Mesothelial cell of epicardium (in vitro differentiated cells): Measurements from ENCODE around the gene ABCA7. TPM values are rescaled to one million over a fixed set of nuclear protein-coding genes. Genes with fewer than 3 reads are reported as not detected.

ENCODE experiments used
- DNase-seq, 2 experiments: peaks; one replicate each; pipeline ENCODE4 v3.0.0; 2021; ENCODE audit warnings: low spot score in 2 of 2; ENCODE audit not compliant: unreplicated experiment in 2 of 2
- H3K27ac Mint-ChIP-seq: 2 replicates; pipeline ENCODE4 v1.8.0; 2021; ENCODE audit warnings: mixed read lengths
- H3K27me3 Mint-ChIP-seq: 2 replicates; pipeline ENCODE4 v1.8.0; 2021; ENCODE audit warnings: low read depth, mixed read lengths
- H3K36me3 Mint-ChIP-seq: 2 replicates; pipeline ENCODE4 v1.8.0; 2021; ENCODE audit warnings: mixed read lengths
- H3K4me1 Mint-ChIP-seq: 2 replicates; pipeline ENCODE4 v1.8.0; 2021; ENCODE audit warnings: mixed read lengths
- H3K4me3 Mint-ChIP-seq: 2 replicates; pipeline ENCODE4 v1.8.0; 2021; ENCODE audit warnings: mild to moderate bottlenecking, moderate library complexity, mixed read lengths
- H3K9me3 Mint-ChIP-seq: 2 replicates; pipeline ENCODE4 v1.8.0; 2021; ENCODE audit warnings: mixed read lengths
- total RNA-seq: library from RNA; stranded (reverse); gene quantifications from 3 replicates; pipeline ENCODE4 v1.2.1, GENCODE V29; 2021
- TF ChIP-seq, protein P1 (sequence below): fragments of 200-600 bp; sonication (generic); IDR thresholded peaks from one replicate; pipeline ENCODE4 v1.5.0; 2021; ENCODE audit warnings: antibody characterized with exemption; ENCODE audit not compliant: unreplicated experiment

Gene ABCA7
- total RNA-seq, 1 donor from 2014 or later = 22.5 TPM

DNA sequence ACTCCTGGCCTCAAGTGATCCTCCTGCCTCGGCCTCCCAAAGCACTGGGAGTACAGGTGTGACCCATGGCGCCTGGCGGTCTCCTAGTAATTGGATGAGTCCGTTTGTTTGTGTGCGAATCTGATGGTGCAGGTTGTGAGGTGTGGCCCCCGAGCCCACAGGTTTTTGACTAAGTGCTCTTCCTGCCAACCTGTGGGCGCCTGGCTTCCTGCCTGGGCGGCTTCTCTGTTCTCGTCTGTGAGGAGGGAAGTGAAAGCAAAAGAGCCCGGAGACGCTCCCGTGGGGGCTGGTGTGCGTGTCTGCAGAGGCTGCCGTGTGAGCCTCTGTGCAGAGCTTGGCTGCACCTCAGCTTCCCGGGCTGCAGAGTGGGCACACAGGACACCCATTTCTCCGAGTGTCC lies 37.0 kb downstream of the ABCA7 start:
- TF ChIP-seq, protein P1, sequence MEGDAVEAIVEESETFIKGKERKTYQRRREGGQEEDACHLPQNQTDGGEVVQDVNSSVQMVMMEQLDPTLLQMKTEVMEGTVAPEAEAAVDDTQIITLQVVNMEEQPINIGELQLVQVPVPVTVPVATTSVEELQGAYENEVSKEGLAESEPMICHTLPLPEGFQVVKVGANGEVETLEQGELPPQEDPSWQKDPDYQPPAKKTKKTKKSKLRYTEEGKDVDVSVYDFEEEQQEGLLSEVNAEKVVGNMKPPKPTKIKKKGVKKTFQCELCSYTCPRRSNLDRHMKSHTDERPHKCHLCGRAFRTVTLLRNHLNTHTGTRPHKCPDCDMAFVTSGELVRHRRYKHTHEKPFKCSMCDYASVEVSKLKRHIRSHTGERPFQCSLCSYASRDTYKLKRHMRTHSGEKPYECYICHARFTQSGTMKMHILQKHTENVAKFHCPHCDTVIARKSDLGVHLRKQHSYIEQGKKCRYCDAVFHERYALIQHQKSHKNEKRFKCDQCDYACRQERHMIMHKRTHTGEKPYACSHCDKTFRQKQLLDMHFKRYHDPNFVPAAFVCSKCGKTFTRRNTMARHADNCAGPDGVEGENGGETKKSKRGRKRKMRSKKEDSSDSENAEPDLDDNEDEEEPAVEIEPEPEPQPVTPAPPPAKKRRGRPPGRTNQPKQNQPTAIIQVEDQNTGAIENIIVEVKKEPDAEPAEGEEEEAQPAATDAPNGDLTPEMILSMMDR = no peak
- no peak overlapping the region for H3K27ac Mint-ChIP-seq
- no peaks in the 10 kb centered on the region for H3K36me3 Mint-ChIP-seq
- peaks cover under 1% of the 10 kb centered on the region for H3K4me1 Mint-ChIP-seq
- H3K27me3 Mint-ChIP-seq = peaks cover 9% of the 10 kb centered on the region
- H3K9me3 Mint-ChIP-seq = no peaks in the 10 kb centered on the region
- no peak overlapping the region for H3K4me3 Mint-ChIP-seq
- no peak for DNase-seq

DNA sequence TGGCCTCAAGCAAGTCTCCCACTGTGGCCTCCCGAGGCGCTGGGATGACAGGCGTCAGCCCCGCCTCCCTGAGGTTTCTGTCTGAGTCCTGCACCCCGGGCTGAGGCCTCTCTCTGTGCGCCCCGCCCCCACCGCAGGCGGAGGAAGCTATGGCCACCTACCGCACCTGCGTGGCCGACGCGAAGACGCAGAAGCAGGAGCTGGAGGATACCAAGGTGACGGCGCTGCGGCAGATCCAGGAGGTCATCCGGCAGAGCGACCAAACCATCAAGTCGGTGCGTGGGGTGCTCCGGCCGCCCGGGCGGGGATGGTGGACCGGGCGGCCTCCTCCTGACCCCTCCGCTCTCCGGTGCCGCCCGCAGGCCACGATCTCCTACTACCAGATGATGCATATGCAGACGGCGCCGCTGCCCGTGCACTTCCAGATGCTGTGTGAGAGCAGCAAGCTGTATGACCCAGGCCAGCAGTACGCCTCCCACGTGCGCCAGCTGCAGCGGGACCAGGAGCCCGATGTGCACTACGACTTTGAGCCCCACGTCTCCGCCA lies 39.7 kb downstream of the ABCA7 start:
- TF ChIP-seq, protein P1 = no peak
- Mint-ChIP-seq H3K27ac (no peak overlapping the region), H3K4me1 (no peaks in the 10 kb centered on the region), H3K27me3 (no peaks in the 10 kb centered on the region), H3K4me3 (no peak overlapping the region), H3K9me3 (no peaks in the 10 kb centered on the region), H3K36me3 (no peaks in the 10 kb centered on the region)
- no peak for DNase-seq

DNA sequence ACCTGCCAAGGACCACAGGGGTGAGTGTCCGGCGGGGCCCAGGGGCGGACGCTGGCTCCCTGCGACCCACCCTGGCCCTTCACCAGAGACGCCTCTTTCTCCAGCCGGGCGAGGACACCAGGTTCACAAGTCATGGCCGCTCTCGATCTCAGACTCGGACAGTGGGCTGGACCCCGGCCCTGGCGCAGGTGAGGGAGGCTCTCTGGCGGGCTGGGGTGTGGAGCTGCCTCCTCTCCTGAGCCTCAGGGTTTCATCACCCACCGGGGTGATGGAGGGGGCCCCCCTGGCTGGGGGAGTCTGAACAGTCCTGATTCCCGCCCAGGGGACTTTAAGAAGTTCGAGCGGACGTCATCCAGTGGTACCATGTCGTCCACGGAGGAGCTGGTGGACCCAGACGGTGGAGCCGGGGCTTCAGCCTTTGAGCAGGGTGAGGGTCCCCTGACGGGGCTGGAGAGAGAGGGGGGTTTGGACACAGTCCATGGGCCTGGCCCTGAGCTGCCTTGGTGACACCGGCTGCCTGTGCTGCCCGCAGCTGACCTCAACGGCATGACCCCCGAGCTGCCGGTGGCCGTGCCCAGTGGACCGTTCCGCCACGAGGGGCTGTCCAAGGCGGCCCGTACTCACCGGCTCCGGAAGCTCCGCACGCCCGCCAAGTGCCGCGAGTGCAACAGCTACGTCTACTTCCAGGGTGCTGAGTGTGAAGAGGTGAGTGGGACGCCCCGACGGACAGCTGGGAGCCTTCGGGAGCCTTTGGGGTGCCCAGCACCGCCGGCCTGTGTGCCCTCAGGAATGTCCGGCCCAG lies 40.7 kb downstream of the ABCA7 start:
- peak overlapping the region; percentile 24 for H3K4me3 Mint-ChIP-seq

GRCh38 chr19:1081301-1082164 lies 41.6 kb downstream of the ABCA7 start:
- Mint-ChIP-seq H3K4me3 (peak overlapping the region; percentile 78), H3K27me3 (no peaks in the 10 kb centered on the region), H3K4me1 (no peaks in the 10 kb centered on the region), H3K36me3 (no peaks in the 10 kb centered on the region), H3K9me3 (no peaks in the 10 kb centered on the region), H3K27ac (peak overlapping the region; percentile 59)
- no peak for DNase-seq
- TF ChIP-seq, protein P1 = no peak

More for the DNA sequence above, 40.7 kb downstream of the ABCA7 start:
- no peaks in the 10 kb centered on the region for H3K27me3 Mint-ChIP-seq
- H3K4me1 Mint-ChIP-seq = no peaks in the 10 kb centered on the region
- TF ChIP-seq, protein P1 = no peak
- H3K27ac Mint-ChIP-seq = no peak overlapping the region
- H3K36me3 Mint-ChIP-seq = no peaks in the 10 kb centered on the region
- no peaks in the 10 kb centered on the region for H3K9me3 Mint-ChIP-seq
- no peak for DNase-seq

DNA sequence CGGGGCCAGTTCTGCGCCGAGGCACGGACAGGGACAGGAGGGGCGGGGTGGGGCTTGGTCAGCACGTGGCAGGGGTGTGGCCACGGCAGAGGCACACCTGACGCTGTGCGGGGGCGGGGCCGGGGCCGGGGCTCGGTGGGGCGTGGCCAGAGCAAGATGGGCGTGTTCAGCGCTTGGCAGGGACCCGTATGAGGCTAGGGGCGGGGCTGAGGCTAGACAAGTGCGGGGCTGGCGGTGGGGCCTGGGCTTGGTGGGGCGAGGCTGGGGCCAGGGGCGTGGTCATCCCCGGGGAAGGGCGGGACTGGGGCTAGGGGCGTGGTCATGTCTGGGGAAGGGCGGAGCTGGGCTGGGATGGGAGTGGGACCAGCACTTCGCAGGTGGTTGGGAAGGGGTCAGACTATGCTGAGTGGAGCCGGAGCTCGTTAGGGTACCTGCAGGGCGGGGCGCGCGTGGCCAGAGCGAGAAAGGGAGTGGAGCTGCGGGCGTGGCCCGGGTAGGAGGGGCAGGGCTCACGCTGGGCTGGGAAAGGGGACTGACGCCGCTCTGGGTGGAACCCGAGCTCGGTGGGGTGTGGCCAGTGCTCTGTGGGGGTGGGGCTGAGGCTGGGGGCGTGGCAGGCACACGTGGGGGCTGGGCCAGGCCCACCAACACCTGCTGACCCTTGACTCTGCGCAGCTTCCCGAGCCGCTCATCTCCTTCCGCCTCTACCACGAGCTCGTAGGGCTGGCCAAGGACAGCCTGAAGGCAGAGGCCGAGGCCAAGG lies 42.4 kb downstream of the ABCA7 start:
- no peaks in the 10 kb centered on the region for H3K4me1 Mint-ChIP-seq
- no peaks in the 10 kb centered on the region for H3K9me3 Mint-ChIP-seq
- TF ChIP-seq, protein P1 = no peak
- H3K27ac Mint-ChIP-seq = peak overlapping the region; percentile 76
- no peaks in the 10 kb centered on the region for H3K36me3 Mint-ChIP-seq
- peak; percentile 94 to 95 for DNase-seq
- H3K27me3 Mint-ChIP-seq = no peaks in the 10 kb centered on the region
- H3K4me3 Mint-ChIP-seq = peak overlapping the region; percentile 78
